GM12874 (cell line): Measurements from ENCODE around the gene DNAI7.
A peak's percentile ranks its signal among the peaks of the same experiment; 100 is the strongest.

Source experiments
- CTCF ChIP-seq: IDR thresholded peaks from 2 replicates; pipeline ENCODE4 v1.5.1; 2011; ENCODE audit warnings: low read depth, mild to moderate bottlenecking, control low read depth, low read length, moderate library complexity; ENCODE audit not compliant: insufficient read depth

DNAI7 gene

GRCh38 chr12:25162866-25163265 lies 32.1 kb downstream of the DNAI7 start:
- TF ChIP-seq CTCF: no peak

- TF ChIP-seq CTCF: no peak
Measured at GRCh38 chr12:25156061-25156460, 38.9 kb downstream of the DNAI7 start.

- TF ChIP-seq CTCF: peak; percentile 49; the same call in 1 of the 2 replicates
Measured at GRCh38 chr12:25155022-25155576, 39.9 kb downstream of the DNAI7 start.

GRCh38 chr12:25152055-25152454 lies 42.9 kb downstream of the DNAI7 start:
- TF ChIP-seq CTCF: no peak

- no peak for TF ChIP-seq CTCF
Measured at GRCh38 chr12:25151476-25151875, 43.5 kb downstream of the DNAI7 start.

GRCh38 chr12:25146686-25147085 lies 48.3 kb downstream of the DNAI7 start:
- no peak for TF ChIP-seq CTCF

- TF ChIP-seq CTCF: 0 out of 2 replicates have a peak, but pooled peaks have one; percentile 17
Measured at GRCh38 chr12:25135531-25136154, 59.3 kb downstream of the DNAI7 start.
